NT2/D1 (cell line): ENCODE results near the gene VPS37C.

Source experiments
- SUZ12 ChIP-seq: IDR thresholded peaks from 2 replicates; pipeline ENCODE4 v1.6.1; 2011; ENCODE audit not compliant: insufficient read length, insufficient read depth; ENCODE audit errors: extremely low read depth
- YY1 ChIP-seq: IDR thresholded peaks from 2 replicates; pipeline ENCODE4 v1.6.1; 2011; ENCODE audit not compliant: insufficient read length, insufficient read depth
- ZNF274 ChIP-seq: IDR thresholded peaks from 2 replicates; pipeline ENCODE4 v1.6.1; 2011; ENCODE audit warnings: mild to moderate bottlenecking, low read depth, low read length

DNA sequence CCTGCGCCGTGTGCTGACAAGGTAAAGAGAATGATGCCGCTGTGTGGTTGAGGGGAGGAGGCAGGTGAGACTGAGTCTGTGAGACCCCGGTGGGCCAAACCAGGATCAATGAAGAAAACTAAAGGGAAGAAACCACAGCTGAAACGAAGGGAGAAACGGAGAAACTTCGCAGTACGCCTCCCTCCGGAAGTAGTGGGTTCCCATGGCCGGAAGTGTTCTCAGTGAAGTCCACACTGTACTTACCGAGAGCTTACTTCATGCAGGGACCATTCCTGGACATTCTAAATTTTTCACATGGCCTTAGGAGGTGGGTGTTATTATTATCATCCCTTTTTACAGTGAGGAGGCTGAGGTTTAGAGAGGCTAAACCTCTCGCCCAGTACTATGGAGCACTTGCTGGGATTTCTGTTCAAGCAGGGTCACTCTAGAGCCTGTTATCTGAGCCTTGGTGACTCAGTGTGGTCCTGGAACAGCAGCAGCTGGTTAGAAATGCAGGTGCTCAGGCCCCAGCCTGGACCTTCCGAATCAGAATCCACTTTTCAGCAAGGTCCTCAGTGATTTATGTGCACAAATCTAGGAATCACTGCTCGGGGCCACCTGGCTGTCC lies 41.0 kb downstream of the VPS37C start:
- TF ChIP-seq ZNF274 (no peak), SUZ12 (no peak), YY1 (no peak)
